Measurements from ENCODE around the gene SKAP1. TPM values are rescaled to one million over a fixed set of nuclear protein-coding genes. Genes with fewer than 3 reads are reported as not detected.
A peak's percentile ranks its signal among the peaks of the same experiment; 100 is the strongest.

Gene SKAP1
- total RNA-seq, 1 experiment from 2014 or later: 4.7 TPM

DNA sequence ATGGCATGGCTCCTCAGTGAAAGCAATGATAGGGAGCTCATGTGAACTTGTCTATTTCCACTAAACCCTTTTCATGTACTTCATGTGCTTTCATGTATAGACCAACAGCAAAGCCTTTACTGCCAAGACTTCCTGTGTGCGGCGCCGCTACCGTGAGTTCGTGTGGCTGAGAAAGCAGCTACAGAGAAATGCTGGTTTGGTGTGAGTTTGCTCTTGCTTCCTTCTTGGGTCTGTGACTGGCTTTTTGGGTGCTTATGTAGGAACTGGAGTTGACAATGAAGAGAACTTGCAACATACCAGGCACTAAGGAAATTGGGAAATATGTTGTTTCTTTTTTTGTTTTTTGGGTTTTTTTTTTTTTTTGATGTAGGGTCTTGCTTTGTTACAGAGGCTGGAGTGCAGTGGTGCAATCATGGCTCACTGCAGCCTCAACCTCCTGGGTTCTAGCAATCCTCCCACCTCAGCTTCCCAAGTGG lies 316.8 kb downstream of the SKAP1 start:
- no peak for DNase-seq (ENCODE audit: low spot score)

DNA sequence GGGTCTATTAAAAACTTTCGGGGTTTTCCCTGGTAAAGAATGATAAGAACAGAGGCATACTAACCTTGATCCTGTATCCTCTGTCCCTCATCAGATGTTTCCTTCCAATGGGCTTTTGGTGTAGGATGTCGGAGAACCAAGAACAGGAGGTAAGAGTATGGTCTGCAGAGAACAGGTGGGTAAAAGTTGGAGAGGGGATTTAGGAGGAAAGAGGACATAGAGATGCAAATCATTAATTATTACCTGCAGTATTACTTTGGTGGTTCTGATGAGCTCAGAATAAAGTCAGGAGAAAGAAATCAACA lies 318.1 kb downstream of the SKAP1 start:
- no peak for DNase-seq (ENCODE audit: low spot score)

DNA sequence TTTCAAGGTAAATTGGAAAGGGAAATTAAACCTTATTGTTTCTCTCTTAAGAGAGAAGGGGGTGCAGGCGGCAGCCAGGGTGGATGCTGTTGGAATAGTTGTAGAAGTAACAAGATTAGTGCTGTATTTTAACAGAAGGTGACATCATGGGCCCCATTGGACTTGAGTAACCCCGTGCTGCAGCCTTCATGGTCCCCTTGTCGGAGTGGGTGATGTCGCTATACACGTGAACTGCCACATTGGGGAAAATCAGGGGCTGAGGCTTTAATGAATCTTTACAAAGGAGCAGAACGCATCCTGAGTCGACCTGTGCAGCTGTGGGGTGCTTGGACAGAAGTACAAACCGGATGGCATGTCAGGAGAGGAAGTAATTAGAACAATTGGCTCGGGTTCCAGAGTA lies 319.3 kb downstream of the SKAP1 start:
- no peak for DNase-seq (ENCODE audit: low spot score)

DNA sequence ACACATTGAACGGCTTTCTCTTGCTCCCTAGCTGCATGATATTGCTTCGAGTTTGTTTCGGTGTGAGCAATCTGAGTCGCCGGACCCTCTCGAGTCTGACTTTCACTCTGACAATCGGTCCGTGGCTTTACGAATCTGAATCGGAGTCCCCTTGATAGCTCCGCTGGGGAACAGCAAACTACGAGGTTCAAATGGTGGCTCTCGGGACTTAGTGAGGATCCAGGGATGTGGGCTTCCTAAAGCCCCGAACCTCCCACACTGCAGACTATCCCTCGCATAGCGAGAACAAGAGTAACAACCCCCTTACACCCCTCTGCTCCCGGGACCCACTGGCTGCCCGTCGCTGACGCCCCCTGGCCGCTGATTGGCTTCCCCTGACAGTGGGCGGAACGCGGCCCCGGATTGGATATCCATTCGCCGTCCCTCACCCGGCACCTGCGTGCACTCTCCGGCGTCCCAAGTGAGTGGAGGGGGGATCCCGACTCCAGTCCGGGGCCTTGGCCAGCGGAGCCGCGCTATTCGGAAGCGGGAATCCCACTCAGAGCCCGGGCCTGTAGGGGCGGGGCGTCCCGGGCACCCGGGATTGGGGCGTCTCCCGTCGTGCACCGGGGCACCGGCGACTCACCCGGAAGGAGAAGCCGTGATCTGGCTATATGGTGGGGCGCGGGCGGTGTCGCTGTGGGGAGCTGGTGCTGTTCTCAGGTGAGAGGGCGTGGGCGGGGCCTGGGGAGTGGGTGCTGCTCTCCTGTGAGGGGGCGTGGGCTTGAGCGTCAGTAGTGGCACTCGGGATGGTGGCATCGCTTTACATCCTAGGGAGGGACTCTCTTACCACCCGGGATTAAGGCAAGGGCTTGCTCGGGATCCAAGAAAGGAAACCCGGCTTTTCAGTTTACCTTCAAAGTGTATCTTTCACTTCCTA lies 322.6 kb downstream of the SKAP1 start, which contains the start of gene SNX11:
SNX11 (plus strand) TSS at position 630 of the 919 bp plus-strand sequence. CDS start 4,278 bp downstream, outside the sequence.
- peak; percentile 91 for DNase-seq (ENCODE audit: low spot score)

DNA sequence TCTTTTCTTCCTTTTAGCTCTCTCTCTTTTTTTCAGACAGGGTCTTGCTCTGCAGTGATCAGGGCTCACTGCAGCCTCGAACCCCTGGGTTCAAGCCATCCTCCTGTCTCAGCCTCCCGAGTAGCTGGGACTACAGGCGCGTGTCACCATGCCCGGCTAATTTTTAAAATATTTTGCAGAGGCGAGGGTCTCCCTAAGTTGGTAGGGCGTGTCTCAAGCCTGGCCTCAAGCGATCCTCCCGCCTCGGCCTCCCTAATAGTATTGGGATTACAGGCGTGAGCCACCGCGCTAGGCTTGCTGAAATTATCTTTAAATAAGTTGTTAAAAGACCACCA lies 323.2 kb downstream of the SKAP1 start:
- DNase-seq (ENCODE audit: low spot score): no peak

DNA sequence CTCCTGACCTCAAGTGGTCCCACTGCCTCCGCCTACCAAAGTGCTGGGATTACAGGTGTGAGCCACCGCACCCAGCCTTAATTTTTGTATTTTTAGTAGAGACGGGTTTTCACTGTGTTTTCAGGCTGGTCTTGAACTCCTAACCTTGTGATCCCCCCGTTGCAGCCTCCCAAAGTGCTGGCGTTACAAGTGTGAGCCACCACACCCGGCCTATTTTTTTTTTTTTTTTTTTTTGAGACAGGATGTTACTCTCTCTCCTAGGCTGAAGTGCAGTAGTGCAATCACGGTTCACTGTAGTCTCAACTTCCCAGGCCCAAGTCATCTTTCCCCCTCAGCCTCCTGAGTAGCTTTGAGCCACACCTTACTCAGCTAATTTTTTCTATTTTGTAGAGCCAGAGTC lies 325.6 kb downstream of the SKAP1 start:
- DNase-seq (ENCODE audit: low spot score): no peak

DNA sequence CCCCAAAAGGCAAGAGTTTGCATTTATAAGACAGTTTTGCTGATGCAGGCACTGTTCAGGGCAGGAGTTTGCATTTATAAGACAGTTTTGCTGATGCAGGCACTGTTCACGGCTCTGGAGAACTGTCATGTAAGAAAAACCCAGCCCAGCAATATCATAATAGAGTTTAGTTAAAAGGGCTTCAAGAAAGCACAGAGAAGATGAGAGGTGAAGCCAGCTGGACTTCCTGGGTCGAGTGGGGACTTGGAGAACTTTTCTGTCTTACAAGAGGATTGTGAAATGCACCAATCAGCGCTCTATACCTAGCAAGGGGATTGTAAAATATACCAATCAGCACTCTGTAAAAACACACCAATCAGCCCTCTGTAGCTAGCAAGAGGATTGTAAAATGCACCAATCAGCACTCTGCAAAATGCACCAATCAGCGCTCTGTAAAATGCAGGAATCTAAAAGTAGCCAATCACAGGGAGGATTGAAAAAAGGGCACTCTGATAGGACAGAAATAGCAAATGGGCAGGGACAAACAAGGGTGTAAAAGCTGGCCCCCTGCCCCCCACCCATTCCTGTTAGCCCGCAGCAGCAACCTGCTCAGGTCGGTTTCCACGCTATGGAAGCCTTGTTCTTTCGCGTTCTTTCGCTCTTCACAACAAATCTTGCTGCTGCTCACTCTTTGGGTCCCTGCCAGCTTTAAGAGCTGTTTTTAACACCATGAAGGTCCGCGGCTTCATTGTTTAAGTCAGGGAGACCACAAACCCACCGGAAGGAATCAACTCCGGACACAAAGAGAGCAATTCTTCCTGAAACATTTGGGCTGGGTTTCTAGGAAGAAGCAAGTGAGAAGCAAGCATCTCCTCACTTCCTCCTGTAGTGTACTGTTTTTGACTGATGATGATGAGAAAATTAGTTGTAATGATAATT lies 327.0 kb downstream of the SKAP1 start:
- no peak for DNase-seq (ENCODE audit: low spot score)

DNA sequence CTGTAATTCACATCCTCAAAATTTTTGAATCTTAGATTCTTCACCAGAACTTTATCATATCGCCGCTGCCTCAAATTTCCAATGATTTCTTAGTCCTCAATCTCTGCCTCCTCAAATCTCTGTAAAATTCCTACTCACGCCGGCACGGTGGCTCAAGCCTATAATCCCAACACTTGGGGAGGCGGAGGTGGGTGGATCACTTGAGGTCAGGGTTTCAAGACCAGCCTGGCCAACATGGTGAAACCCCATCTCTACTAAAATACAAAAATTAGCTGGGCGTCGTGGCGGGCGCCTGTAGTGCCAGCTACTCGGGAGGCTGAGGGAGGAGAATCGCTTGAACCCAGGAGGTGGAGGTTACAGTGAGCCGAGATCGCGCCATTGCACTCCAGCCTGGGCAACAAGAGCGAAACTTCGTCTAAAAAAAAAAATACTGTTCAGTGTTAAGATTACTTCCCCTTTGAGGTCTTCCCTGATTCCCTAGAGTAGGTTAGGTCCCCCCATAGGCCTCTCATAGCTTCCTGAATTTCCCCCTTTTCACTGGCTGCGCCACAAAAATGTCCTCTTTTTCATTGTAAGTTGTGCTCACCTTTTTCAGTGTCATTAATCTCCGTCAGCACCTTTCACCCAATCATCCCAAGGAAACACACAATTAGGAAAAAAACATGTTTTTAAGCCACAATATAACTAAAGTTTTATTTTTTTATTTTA lies 327.8 kb downstream of the SKAP1 start:
- DNase-seq (ENCODE audit: low spot score): no peak

DNA sequence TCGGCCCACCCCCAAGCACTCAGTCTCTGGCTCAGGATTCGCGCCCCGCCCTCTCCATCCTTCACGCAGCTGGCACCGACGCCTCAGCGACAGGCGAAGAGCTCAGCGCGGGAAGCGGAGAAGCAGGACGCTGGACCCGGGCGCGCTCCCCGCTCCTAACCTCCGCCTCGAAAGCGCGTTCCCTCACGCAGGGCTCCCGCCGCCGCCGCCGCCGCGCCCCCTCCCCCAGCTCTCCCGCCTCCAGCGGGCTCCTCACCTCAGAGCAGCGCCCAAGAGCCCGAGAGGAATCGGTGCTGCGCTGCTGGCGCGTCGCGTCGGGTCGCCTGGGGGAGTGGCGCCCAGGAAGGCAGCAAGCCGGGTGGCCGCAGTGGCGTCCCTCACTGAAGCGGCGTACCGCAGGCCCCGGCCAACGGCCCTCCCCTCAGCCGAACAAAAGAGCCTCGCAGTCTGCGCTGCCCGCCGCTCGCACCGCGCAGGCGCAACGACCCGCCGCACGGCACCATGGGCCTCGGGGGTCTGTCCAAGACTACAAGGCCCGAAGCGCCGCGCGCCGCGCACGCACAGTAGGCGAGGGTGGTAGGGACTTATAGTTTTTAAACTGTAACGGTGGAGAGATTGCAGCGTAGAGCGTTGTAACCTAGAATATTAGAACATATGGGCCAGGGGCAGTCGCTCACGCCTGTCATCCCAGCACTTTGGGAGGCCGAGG lies 328.8 kb downstream of the SKAP1 start, which contains the start of gene CBX1:
CBX1 (minus strand) TSS at position 467 of the 709 bp plus-strand sequence. CDS start 24,474 bp downstream, outside the sequence.
- peak; percentile 97 for DNase-seq (ENCODE audit: low spot score)

DNA sequence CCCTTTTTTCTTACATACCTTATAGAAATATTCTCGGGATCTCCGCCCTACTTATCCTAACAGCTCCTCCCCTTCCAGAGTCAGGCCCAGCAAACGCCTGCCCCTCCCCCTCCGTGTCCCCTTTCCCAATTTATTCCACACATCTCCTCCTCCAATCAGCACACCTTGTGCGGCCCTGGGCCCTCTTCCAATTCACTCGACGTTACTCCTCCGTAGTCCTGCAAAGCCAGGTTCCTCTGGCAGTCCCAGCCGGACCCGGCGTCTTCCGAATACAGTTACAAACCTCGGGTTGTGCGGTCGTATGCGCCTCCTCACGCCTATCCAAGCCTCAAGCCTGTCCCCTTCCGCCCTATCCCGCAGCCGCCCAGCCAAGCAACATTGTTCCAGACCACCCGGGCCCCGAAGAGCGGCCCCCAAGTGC lies 329.4 kb downstream of the SKAP1 start:
- peak; percentile 63 for DNase-seq (ENCODE audit: low spot score)

DNA sequence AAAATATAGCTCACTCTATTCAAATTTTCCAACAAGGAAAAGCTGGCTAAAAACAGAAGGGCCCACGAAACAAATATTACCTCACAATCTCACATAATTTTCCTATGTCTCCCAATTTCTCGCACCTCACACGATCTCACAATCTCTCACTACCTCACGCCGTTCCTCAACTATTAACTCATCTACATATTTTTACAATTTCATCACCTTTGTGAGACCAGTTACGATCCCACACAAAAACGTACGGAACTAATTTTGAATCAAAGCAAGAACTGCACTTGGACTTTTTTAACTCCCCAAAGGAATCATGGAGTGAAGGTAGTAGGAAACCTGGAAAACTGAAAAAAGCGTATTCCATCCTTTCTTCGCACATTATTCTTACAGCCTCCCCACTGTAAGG lies 329.9 kb downstream of the SKAP1 start:
- no peak for DNase-seq (ENCODE audit: low spot score)

DNA sequence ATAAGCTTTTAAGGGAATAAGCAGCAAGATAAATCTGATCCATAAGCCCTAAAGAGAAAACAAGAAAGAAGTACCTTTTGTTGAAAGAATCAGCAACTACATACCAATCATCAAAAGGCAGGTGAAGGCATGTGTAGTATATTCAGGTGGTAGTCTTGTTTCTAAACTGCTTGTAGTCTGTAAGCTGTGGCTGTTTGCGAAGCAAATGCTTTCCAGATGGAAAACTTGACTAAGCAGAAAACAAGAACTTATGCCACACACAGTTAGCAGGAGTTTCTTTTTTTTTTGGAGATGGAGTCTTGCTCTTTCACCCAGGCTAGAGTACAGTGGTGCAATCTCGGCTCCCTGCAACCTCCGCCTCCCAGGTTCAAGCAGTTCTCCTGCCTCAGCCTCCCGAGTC lies 334.4 kb downstream of the SKAP1 start:
- DNase-seq (ENCODE audit: low spot score): no peak

DNA sequence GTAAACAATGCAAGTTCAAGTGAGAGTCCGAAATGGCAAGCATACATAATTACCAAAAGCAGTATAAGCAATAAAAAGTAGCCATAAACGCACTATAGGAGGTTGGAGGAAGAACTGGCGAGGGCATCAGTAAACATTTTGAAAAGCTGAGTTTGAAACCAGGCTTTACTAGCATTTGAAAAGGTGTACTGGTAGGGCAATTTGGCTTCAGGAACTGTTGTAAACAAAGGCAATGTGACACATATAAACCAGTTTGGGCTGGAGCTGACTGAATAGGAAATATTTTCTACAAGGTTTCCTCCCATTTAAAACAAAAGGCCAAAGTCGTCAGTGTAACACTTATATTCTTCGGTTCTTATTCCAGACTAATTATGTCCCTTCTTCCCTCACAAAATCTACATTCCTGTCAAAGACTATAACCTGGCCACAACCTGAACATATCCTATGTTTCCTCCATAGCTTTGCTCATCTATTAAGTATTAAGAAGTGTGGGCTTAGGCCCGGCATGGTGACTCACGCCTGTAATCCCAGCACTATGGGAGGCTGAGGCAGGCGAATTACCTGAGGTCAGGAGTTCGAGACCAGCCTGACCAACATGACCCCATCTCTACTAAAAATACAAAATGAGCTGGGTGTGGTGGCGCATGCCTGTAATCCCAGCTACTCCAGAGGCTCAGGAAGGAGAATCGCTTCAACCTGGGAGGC lies 336.5 kb downstream of the SKAP1 start:
- DNase-seq (ENCODE audit: low spot score): no peak

DNA sequence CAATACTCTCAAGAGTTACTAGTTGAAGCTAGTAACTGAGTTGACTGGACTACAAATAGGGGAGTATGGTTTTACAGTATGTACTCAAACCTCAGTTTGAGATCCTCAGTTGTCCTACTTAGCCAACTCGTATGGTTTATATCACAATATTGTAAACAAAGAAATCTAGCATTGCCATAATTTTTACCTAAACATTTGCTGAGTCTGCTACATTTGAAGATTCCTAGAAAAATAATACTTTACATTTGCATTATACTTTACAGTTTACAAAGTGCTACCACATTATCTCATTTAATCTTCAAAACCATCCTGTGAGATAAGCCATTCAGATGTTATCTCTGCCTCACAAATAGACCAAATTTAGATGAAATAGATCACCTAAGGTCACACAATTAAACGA lies 345.1 kb downstream of the SKAP1 start:
- DNase-seq (ENCODE audit: low spot score): no peak

Small RNA genes lying within 50 kb of the gene (small RNA-seq; reads per million reads assigned to genes)
- gene MIR1203: not detected
- gene RF00012: 1.4 reads per million, percentile 50 among the genes with 10 or more reads in this experiment
- not detected for gene RF00019
- gene RNU6-1152P: not detected
- gene RNU6-1201P: not detected

Other genes with a start within 250 kb of the SKAP1 start
- gene HOXB1, start 100.8 kb upstream of the SKAP1 start, total RNA-seq (2014; rRNA removed; shearing (Covaris generic)): 0.08 TPM in 1 of 2 replicates, not detected in the other
- 2.3 and 7.0 TPM in 2 replicates for gene HOXB2, start 114.9 kb upstream of the SKAP1 start, total RNA-seq (2014; rRNA removed; shearing (Covaris generic))
- gene HOXB4, start 148.1 kb upstream of the SKAP1 start, total RNA-seq (2014; rRNA removed; shearing (Covaris generic)): 14.5 and 15.5 TPM in 2 replicates
- gene HOXB3, start 160.0 kb upstream of the SKAP1 start, total RNA-seq (2014; rRNA removed; shearing (Covaris generic)): 99.5 and 126 TPM in 2 replicates
- 7.5 and 8.2 TPM in 2 replicates for gene HOXB5, start 163.6 kb upstream of the SKAP1 start, total RNA-seq (2014; rRNA removed; shearing (Covaris generic))
- gene HOXB6, start 174.8 kb upstream of the SKAP1 start, total RNA-seq (2014; rRNA removed; shearing (Covaris generic)): 160 and 174 TPM in 2 replicates
- 37.3 and 39.7 TPM in 2 replicates for gene HOXB7, start 180.8 kb upstream of the SKAP1 start, total RNA-seq (2014; rRNA removed; shearing (Covaris generic))
- 51.0 and 52.7 TPM in 2 replicates for gene HOXB8, start 185.1 kb upstream of the SKAP1 start, total RNA-seq (2014; rRNA removed; shearing (Covaris generic))
- 177 and 188 TPM in 2 replicates for gene HOXB9, start 196.1 kb upstream of the SKAP1 start, total RNA-seq (2014; rRNA removed; shearing (Covaris generic))